NCI-H2107 (cell line): ENCODE data around the gene JAK1.
A peak's percentile ranks its signal among the peaks of the same experiment; 100 is the strongest.
"Not testable (repeated sequence)": the region's sequence is repeated elsewhere in the genome, so short reads cannot be mapped to it uniquely, and the experiment has no call there.

Experiments
- DNase-seq: peaks from one replicate; lab custom pipeline; 2025; lab: John Stamatoyannopoulos, UW

JAK1 gene

GRCh38 chr1:64836802-64837201 is 129.5 kb downstream of the JAK1 start:
- DNase-seq, result no peak

- DNase-seq, result no peak
Observed at GRCh38 chr1:64834734-64835133, 131.6 kb downstream of the JAK1 start.

- DNase-seq, result no peak
Observed at GRCh38 chr1:64830030-64830651, 136.2 kb downstream of the JAK1 start.

GRCh38 chr1:64829411-64830029 is 136.8 kb downstream of the JAK1 start:
- DNase-seq, result no peak

DNA sequence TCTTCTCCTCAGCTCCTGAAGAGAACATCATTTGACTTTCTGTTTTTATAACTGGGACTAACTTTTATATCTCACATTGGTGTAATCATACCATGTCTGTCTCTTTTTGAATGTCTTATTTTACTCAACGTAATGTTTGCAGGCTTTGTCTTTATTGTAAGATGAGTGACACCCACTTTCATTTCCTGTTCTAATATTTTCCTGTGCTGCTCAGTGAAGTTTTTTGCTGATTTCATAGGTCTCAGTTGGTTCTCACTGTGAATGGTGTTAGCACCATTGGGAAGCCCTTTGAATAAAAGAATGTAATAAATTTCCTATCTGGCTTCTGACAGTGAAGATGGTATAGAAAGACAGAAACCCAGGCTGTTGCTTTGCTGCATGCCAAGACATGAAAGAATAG is 137.5 kb downstream of the JAK1 start:
- DNase-seq, result no peak

GRCh38 chr1:64826991-64827390 is 139.4 kb downstream of the JAK1 start:
- DNase-seq, result no peak

- DNase-seq, result peak; percentile 90
Observed at GRCh38 chr1:64823691-64824476, 142.5 kb downstream of the JAK1 start.

GRCh38 chr1:64822621-64823020 is 143.7 kb downstream of the JAK1 start:
- no peak for DNase-seq

DNA sequence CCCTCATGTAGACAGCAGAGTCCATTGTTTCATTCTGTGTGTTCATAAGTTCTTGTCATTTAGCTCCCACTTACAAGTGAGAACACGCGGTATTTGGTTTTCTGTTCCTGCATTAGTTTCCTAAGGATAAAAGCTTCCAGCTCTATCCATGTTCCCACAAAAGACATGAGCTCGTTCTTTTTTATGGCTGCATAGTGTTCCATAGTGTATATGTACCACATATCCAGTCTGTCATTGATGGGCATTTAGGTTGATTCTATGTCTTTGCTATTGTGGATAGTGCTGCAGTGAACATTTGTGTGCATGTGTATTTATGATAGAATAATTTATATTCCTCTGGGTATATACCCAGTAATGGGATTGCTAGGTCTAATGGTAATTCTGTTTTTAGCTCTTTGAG is 145.8 kb downstream of the JAK1 start:
- DNase-seq, result not testable (repeated sequence)

- not testable (repeated sequence) for DNase-seq
Observed at GRCh38 chr1:64817364-64817763, 149.0 kb downstream of the JAK1 start.

- DNase-seq, result no peak
Observed at GRCh38 chr1:64814427-64814826, 151.9 kb downstream of the JAK1 start.

GRCh38 chr1:64811131-64811530 is 155.2 kb downstream of the JAK1 start:
- peak; percentile 11 for DNase-seq

DNA sequence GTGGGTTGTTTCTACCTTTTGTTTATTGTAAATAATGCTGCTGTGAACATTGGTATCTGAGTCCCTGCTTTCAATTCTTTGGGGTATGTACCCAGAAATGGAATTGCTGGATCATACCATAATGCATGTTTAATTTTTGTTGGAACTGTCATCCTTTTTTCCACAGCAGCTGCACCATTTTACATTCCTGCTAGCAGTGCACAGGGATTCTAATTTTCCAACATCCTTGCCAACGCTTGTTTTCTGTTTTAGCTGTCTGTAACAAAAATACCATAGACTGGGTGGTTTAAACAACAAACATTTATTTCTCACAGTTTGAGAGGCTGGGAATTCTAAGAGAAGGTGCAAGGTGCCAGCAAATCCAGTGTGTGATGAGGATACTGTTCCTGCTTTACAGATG is 156.3 kb downstream of the JAK1 start:
- no peak for DNase-seq

DNA sequence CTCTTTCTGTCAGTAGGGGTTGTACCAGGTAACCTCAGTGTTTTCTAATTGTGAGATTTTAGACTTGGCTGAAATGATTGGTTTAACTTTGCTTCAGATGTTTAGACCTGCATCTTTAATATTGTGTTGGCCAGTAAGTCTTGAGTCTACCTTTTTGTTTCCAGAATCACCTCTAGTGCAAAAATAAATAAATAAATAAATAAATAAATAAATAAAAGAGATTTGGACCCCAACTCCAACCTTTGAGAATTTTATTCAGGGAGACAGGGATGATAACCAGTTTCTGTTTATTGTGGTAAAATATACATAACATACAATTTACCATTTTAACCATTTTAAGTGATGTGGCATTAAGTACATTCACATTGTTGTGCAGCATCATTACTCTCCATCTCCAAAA is 157.0 kb downstream of the JAK1 start:
- no peak for DNase-seq

GRCh38 chr1:64801851-64802523 is 164.4 kb downstream of the JAK1 start:
- no peak for DNase-seq

- DNase-seq, result no peak
Observed at GRCh38 chr1:64798872-64799271, 167.5 kb downstream of the JAK1 start.

- DNase-seq, result no peak
Observed at GRCh38 chr1:64790832-64791487, 175.4 kb downstream of the JAK1 start.
